ENCODE measurements around the gene SLC7A6.
A peak's percentile ranks its signal among the peaks of the same experiment; 100 is the strongest.

DNA sequence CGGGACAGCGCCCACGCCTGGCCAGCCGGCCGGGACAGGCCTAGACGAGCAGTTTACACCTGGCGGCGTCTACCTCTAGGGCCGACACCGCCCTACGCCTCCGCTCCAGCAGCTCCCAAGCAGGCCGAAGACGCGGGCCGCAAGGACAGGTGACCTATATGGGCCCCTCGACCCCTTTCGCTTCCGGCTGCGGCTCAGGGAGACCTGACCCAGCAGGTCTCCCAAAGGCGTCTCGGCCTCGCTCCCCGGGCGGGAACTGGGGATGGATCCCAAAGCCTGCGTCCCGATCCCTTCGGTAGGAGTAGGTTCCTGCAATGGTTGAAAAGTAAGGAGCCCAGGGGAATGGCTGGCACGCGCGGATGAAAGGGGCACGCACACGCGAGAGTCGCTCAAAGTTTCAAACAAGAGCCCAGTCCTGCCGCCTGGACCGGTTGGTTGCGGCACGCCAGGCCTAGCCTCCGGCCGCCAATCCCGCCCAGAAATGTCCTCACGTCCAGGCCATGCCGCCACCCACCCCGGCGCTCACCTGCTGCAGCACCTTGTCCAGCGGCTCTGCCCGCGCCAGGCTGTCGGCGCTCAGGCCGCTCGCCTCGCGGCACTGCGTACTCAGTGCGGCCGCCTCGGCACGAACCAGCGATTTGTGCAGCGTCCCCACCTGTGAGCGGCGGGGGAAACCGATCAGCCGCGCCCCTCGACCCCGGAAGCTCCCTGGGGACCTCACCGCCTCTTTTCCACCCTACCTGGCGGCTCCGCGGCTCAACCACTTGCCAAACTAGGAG lies 29.0 kb upstream of the SLC7A6 start:
- TF ChIP-seq POLR2A (IDR thresholded peaks at IDR 0.05) (no peak), POLR2AphosphoS5 (IDR thresholded peaks at IDR 0.05) (peak in 2 of 3 donors; percentile 27 to 39)

All from stomach (tissue), 4 donors.